K562 (cell line): Measurements from ENCODE around the gene CCNL2. TPM values are rescaled to one million over a fixed set of nuclear protein-coding genes. Genes with fewer than 3 reads are reported as not detected.

ENCODE experiments used
- ATAC-seq: fragments of 200-7000 bp; cut with Tn5 transposase; 3 replicates; pipeline ENCODE4 v1.9.1; 2020; ENCODE audit warnings: moderate library complexity
- BruUV-seq: library from RNA; stranded (reverse); fragments of 400-500 nt; replicated peaks from 2 replicates; lab custom pipeline; 2021; lab: Mats Ljungman, UMichigan
- CTCF ChIA-PET: fragments of 300-600 bp; formaldehyde crosslinking; extraction: SDS; loops from one replicate; lab custom pipeline; 2021; ENCODE audit warnings: low intra/inter-chr PET ratio; lab: Yijun Ruan, JAX
- POLR2A ChIA-PET: fragments of 300-600, 350-650 bp; sonication (Branson Sonifier 250); formaldehyde crosslinking; extraction: SDS; loops from one replicate; lab custom pipeline; 2021; ENCODE audit warnings: antibody characterized with exemption, inconsistent platforms; lab: Yijun Ruan, JAX
- DNase-seq, 4 experiments: peaks; one replicate each; pipeline versions ENCODE4 v3.0.0 to v3.0.0-alpha.2; 2011 to 2018; ENCODE audit warnings: low spot score in 3 of 4, mixed read lengths in 3 of 4; ENCODE audit errors: extremely low read depth in 1 of 4
- FAIRE-seq: peaks from 2 replicates; lab custom pipeline; 2011; peaks lifted over from hg19 to GRCh38; lab: Jason Lieb, UNC
- H2AFZ ChIP-seq: 2 replicates; pipeline ENCODE4 v1.6.0; 2011; ENCODE audit warnings: low read depth, low read length, control low read depth, inconsistent platforms
- H3K27ac ChIP-seq: fragments of 200-600 bp; 3 replicates; pipeline ENCODE4 v1.8.0; 2011; ENCODE audit warnings: low read depth, mild to moderate bottlenecking, control low read depth, inconsistent platforms, low read length, moderate library complexity, mixed read lengths; ENCODE audit errors: extremely low read depth
- H3K27me3 ChIP-seq, 2 experiments: fragments of 300-600 bp in 1 of 2; 2 replicates in 1 of 2; 3 replicates in 1 of 2; pipeline versions ENCODE4 v1.6.0 to v1.8.0; 2011; ENCODE audit warnings: inconsistent platforms in 2 of 2, low read length in 2 of 2, mild to moderate bottlenecking in 1 of 2, mixed read lengths in 1 of 2, moderate library complexity in 1 of 2; ENCODE audit not compliant: control insufficient read depth in 2 of 2, insufficient read depth in 2 of 2
- H3K36me3 ChIP-seq: fragments of 300-600 bp; 3 replicates; pipeline ENCODE4 v1.8.0; 2011; ENCODE audit warnings: mild to moderate bottlenecking, low read length, inconsistent platforms; ENCODE audit not compliant: control insufficient read depth, insufficient read depth
- H3K4me1 ChIP-seq, 2 experiments: fragments of 200-600 bp in 1 of 2; replicated peaks in 1 of 2; 2 replicates in 1 of 2; 3 replicates in 1 of 2; pipeline versions ENCODE4 v1.5.1 to v1.8.0; 2011; ENCODE audit warnings: inconsistent platforms in 2 of 2, low read length in 2 of 2, mild to moderate bottlenecking in 1 of 2, mixed read lengths in 1 of 2, moderate library complexity in 1 of 2; ENCODE audit not compliant: control insufficient read depth in 2 of 2, insufficient read depth in 2 of 2
- H3K4me2 ChIP-seq: 2 replicates; pipeline ENCODE4 v1.6.1; 2011; ENCODE audit warnings: low read length, control low read depth, inconsistent platforms, mixed read lengths; ENCODE audit not compliant: insufficient read depth
- H3K4me3 ChIP-seq: fragments of 200-600 bp; sonication (generic), shearing (Covaris generic); 2 replicates; pipeline ENCODE4 v1.5.1; 2016; ENCODE audit warnings: control low read depth, inconsistent platforms
- H3K79me2 ChIP-seq: fragments of 200-600 bp; 3 replicates; pipeline ENCODE4 v1.8.0; 2011; ENCODE audit warnings: low read length, inconsistent platforms; ENCODE audit not compliant: control insufficient read depth, insufficient read depth
- H3K9ac ChIP-seq, 2 experiments: 2 replicates each; pipeline versions ENCODE4 v1.6.0 to v1.6.1; 2011; ENCODE audit warnings: low read depth in 2 of 2, low read length in 2 of 2, control low read depth in 1 of 2, inconsistent platforms in 1 of 2, mild to moderate bottlenecking in 1 of 2, mixed read lengths in 1 of 2; ENCODE audit not compliant: insufficient read depth in 1 of 2
- H3K9me1 ChIP-seq: one replicate; pipeline ENCODE4 v1.6.0; 2011; ENCODE audit warnings: inconsistent platforms, mild to moderate bottlenecking, low read length, moderate library complexity; ENCODE audit not compliant: control insufficient read depth, insufficient read depth
- H3K9me3 ChIP-seq: replicated peaks from 2 replicates; pipeline ENCODE4 v1.5.1; 2011; ENCODE audit warnings: low read depth, low read length, inconsistent platforms; ENCODE audit not compliant: control insufficient read depth, insufficient read depth
- H4K20me1 ChIP-seq: replicated peaks from 2 replicates; pipeline ENCODE4 v1.6.1; 2011; ENCODE audit warnings: low read length, inconsistent platforms, mixed read lengths; ENCODE audit not compliant: control insufficient read depth, insufficient read depth
- BHLHE40 ChIP-seq: IDR thresholded peaks from 2 replicates; pipeline ENCODE4 v1.6.1; 2011; ENCODE audit warnings: low read length, improper control_type of control experiment
- FIP1L1 ChIP-seq: fragments of 200-400 bp; formaldehyde crosslinking; IDR thresholded peaks from 2 replicates; pipeline ENCODE4 v1.6.1; 2018; ENCODE audit warnings: mild to moderate bottlenecking, low read depth, low read length; ENCODE audit not compliant: poor library complexity, severe bottlenecking
- L3MBTL2 ChIP-seq: fragments of 450-650 bp; IDR thresholded peaks from 2 replicates; pipeline ENCODE4 v1.6.1; 2016; ENCODE audit warnings: mild to moderate bottlenecking, moderate library complexity
- NFIC ChIP-seq: fragments of 450-650 bp; IDR thresholded peaks from 2 replicates; pipeline ENCODE4 v1.6.1; 2017; ENCODE audit warnings: mild to moderate bottlenecking, inconsistent platforms
- NR3C1 ChIP-seq: sonication (generic); formaldehyde crosslinking; IDR thresholded peaks from 2 replicates; pipeline ENCODE4 v1.8.1; 2022; ENCODE audit warnings: missing genetic modification reagents
- POLR2G ChIP-seq: fragments of 200-400 bp; formaldehyde crosslinking; IDR thresholded peaks from 2 replicates; pipeline ENCODE4 v1.6.1; 2017; ENCODE audit warnings: low read depth, mild to moderate bottlenecking, antibody characterized with exemption, low read length, moderate library complexity
- RBM17 ChIP-seq: fragments of 200-400 bp; formaldehyde crosslinking; IDR thresholded peaks from 2 replicates; pipeline ENCODE4 v1.6.1; 2017; ENCODE audit warnings: low read depth, mild to moderate bottlenecking, low read length, borderline replicate concordance
- ZKSCAN1 ChIP-seq: fragments of 150-350 bp; IDR thresholded peaks from 2 replicates; pipeline ENCODE4 v1.6.1; 2016; ENCODE audit warnings: low read depth, low read length
- WGBS: fragments of 100-300 bp; shearing (Covaris generic); methylation state at CpG from one replicate; pipeline ENCODE4 v1.1.6; 2016; ENCODE audit warnings: low coverage, mixed read lengths; ENCODE audit not compliant: insufficient coverage; ENCODE audit errors: missing lambda C conversion rate; 5-methylcytosine and 5-hydroxymethylcytosine counted together
- in situ Hi-C: fragments of 300-500 bp; cut with MboI; formaldehyde crosslinking; loops from 4 replicates; pipeline ENCODE4 v1.15.0; 2018; ENCODE audit warnings: inconsistent platforms, mixed read lengths
- intact Hi-C: fragments of 100-400 bp; cut with micrococcal nuclease; formaldehyde crosslinking; loops from 2 replicates; pipeline ENCODE4 v1.14.2; 2022
- polyA plus RNA-seq, 8 experiments: library from polyadenylated mRNA; depleted of rRNA in 4 of 8; stranded (reverse) in 5 of 8; unstranded in 3 of 8; fragments of >200 nt; fragmentation: Nextera tagmentation in 2 of 8; fragmentation: Illumina TruSeq in 1 of 8; extraction: Ambion mirVana in 2 of 8; extraction: Trizol in 1 of 8; gene quantifications; 2 replicates each; pipeline versions ENCODE4 v1.2.1 to v1.2.3, GENCODE V29; 2011 to 2014; ENCODE audit warnings: inconsistent platforms in 1 of 8, missing spikeins in 1 of 8
- total RNA-seq, 7 experiments: library from RNA; depleted of rRNA in 6 of 7; stranded (reverse); fragments of >200 nt in 6 of 7; fragmentation: Illumina TruSeq in 2 of 7; extraction: Trizol in 2 of 7; gene quantifications; 2 replicates each; pipeline versions ENCODE4 v1.2.1 to v1.2.3, GENCODE V29; 2011 to 2021; ENCODE audit warnings: low replicate concordance in 1 of 7
- TF ChIP-seq, protein P1 (sequence below): sonication (generic); formaldehyde crosslinking; IDR thresholded peaks from 2 replicates; pipeline ENCODE4 v1.5.0; 2020; ENCODE audit warnings: missing genetic modification reagents
- TF ChIP-seq, protein P2 (sequence below), 2 experiments: IDR thresholded peaks; 2 replicates each; pipeline ENCODE4 v1.6.1; 2012; ENCODE audit warnings: improper control_type of control experiment in 2 of 2, low read depth in 2 of 2, low read length in 2 of 2, borderline replicate concordance in 1 of 2
- TF ChIP-seq, protein P3 (sequence below): fragments of 450-650 bp; formaldehyde crosslinking; IDR thresholded peaks from 2 replicates; pipeline ENCODE4 v1.4.0; 2020; ENCODE audit warnings: mild to moderate bottlenecking, mixed read lengths
- TF ChIP-seq, protein P4 (sequence below): fragments of 450-650 bp; IDR thresholded peaks from 2 replicates; pipeline ENCODE4 v1.6.1; 2014; ENCODE audit warnings: low read depth, mild to moderate bottlenecking, moderate library complexity, borderline replicate concordance

Gene CCNL2
- total and polyA plus RNA-seq, 9 of the 15 experiments (the other 6 are each of a cell fraction or from before 2014, with no cell fraction given): 2.8 to 287 (median 94.5) TPM

DNA sequence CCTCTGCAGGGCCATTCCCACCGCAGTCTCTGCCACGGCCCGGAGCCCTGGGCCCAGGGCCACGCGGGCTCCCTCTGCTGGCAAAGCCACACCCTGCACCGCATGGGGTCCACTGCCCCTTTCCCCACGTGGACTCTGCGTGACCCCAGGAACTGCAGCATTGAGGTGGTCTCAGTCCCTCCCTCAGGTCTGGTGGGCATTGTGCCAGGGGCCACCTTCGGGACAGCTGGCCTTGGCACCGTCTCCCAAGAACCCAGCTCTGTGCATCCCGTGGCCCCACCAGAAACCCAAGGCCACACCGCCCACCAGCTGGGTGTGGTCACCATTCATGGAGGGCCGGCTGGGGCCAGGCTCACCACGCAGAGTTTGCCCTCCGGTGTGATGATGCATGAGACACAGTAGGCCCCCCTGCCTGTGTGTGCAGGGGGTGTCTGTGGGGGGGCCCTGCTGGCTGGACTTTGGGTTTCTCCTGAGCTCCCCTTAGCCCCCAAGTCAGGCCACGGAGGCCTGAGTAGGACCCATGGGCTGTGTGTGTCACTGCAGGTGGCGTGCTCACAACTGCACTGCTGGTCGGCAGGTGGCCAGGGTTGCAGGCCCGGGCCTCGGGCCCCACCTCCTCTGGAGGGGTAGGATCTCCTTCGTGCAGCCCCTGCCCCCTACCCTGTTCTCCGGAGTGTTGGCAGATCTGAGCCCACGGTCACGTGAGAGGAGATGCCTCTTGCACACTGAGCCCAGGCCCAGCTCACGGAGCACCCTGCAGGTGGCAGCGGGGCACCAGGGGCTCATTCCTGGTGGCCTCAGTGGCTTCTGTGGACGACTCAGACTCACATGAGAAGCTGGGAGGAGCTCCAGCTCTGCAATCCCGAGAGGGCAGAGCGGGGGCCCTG, 42.1 kb upstream of the CCNL2 start:
- POLR2A ChIA-PET: interaction anchor here (0.5 to 2.0 kb wide), 4 partner anchors 14 to 128 kb away, joined by 3 to 5 read pairs (median 4); no protein-coding TSS in a partner anchor
- intact Hi-C loops (loop anchor here (2.0 kb wide), 1 partner anchor 34 kb away; the partner anchor contains the start of gene MRPL20), in situ Hi-C loops (no loop called here)
- no peak overlapping the region for H3K27ac ChIP-seq
- peaks cover 7 to 69% of the 10 kb centered on the region in 2 experiments; a peak in 4 of 5 replicates for H3K4me1 ChIP-seq
- no peaks in the 10 kb centered on the region for H4K20me1 ChIP-seq
- DNase-seq: peak; percentile 82 to 94 (median 94)
- H3K4me3 ChIP-seq: no peak overlapping the region
- no peaks in the 10 kb centered on the region for H3K79me2 ChIP-seq
- FAIRE-seq: peak; percentile 88
- H3K36me3 ChIP-seq: no peaks in the 10 kb centered on the region
- no TSS peak for BruUV-seq
- peak overlapping the region in 1 of 2 experiments; percentile 84; a peak in 3 of 4 replicates for H3K9ac ChIP-seq
- no peaks in the 10 kb centered on the region for H3K9me3 ChIP-seq
- H3K27me3 ChIP-seq: no peaks in the 10 kb centered on the region
- peak overlapping the region; percentile 68 for H3K4me2 ChIP-seq
- 37% methylated on average over 29 of the region's 29 CpGs for WGBS
- CTCF ChIA-PET: interaction anchor here (0.9 kb wide), 1 partner anchor 42 kb away, joined by 3 read pairs; the partner anchor contains the start of gene CCNL2
- H3K9me1 ChIP-seq: no peaks in the 10 kb centered on the region
- peak overlapping the region; percentile 89 for H2AFZ ChIP-seq
- ATAC-seq: peak; percentile 96
- TF ChIP-seq NR3C1 (CRISPR knock-in tag) (no peak), ZKSCAN1 (peak; percentile 42; the same call in 1 of the 2 replicates), POLR2G (0 out of 2 replicates have a peak, but pooled peaks have one; percentile 34), NFIC (peak; percentile 60), FIP1L1 (peak; percentile 75), BHLHE40 (peak; percentile 40; the same call in 1 of the 2 replicates), L3MBTL2 (peak; percentile 68), RBM17 (no peak)
- TF ChIP-seq, protein P1, sequence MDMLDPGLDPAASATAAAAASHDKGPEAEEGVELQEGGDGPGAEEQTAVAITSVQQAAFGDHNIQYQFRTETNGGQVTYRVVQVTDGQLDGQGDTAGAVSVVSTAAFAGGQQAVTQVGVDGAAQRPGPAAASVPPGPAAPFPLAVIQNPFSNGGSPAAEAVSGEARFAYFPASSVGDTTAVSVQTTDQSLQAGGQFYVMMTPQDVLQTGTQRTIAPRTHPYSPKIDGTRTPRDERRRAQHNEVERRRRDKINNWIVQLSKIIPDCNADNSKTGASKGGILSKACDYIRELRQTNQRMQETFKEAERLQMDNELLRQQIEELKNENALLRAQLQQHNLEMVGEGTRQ (CRISPR knock-in tag): peak; percentile 11
- TF ChIP-seq, protein P2, sequence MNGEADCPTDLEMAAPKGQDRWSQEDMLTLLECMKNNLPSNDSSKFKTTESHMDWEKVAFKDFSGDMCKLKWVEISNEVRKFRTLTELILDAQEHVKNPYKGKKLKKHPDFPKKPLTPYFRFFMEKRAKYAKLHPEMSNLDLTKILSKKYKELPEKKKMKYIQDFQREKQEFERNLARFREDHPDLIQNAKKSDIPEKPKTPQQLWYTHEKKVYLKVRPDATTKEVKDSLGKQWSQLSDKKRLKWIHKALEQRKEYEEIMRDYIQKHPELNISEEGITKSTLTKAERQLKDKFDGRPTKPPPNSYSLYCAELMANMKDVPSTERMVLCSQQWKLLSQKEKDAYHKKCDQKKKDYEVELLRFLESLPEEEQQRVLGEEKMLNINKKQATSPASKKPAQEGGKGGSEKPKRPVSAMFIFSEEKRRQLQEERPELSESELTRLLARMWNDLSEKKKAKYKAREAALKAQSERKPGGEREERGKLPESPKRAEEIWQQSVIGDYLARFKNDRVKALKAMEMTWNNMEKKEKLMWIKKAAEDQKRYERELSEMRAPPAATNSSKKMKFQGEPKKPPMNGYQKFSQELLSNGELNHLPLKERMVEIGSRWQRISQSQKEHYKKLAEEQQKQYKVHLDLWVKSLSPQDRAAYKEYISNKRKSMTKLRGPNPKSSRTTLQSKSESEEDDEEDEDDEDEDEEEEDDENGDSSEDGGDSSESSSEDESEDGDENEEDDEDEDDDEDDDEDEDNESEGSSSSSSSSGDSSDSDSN (IDR thresholded peaks at IDR 0.05; ENCODE audit: borderline replicate concordance in 1 of 2, low read depth in 2 of 2, low read length in 2 of 2): peak in 1 of 2 experiments; percentile 30; a peak in 1 of 4 replicates
- TF ChIP-seq, protein P3, sequence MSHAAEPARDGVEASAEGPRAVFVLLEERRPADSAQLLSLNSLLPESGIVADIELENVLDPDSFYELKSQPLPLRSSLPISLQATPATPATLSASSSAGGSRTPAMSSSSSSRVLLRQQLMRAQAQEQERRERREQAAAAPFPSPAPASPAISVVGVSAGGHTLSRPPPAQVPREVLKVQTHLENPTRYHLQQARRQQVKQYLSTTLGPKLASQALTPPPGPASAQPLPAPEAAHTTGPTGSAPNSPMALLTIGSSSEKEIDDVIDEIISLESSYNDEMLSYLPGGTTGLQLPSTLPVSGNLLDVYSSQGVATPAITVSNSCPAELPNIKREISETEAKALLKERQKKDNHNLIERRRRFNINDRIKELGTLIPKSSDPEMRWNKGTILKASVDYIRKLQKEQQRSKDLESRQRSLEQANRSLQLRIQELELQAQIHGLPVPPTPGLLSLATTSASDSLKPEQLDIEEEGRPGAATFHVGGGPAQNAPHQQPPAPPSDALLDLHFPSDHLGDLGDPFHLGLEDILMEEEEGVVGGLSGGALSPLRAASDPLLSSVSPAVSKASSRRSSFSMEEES (CRISPR knock-in tag): 0 out of 2 replicates have a peak, but pooled peaks have one; percentile 15
- TF ChIP-seq, protein P4, sequence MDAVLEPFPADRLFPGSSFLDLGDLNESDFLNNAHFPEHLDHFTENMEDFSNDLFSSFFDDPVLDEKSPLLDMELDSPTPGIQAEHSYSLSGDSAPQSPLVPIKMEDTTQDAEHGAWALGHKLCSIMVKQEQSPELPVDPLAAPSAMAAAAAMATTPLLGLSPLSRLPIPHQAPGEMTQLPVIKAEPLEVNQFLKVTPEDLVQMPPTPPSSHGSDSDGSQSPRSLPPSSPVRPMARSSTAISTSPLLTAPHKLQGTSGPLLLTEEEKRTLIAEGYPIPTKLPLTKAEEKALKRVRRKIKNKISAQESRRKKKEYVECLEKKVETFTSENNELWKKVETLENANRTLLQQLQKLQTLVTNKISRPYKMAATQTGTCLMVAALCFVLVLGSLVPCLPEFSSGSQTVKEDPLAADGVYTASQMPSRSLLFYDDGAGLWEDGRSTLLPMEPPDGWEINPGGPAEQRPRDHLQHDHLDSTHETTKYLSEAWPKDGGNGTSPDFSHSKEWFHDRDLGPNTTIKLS: 0 out of 2 replicates have a peak, but pooled peaks have one; percentile 53
